HEK293 (cell line): ENCODE measurements around the gene ARL2BP.

Source experiments
- CTCF ChIP-seq: fragments of 450-650 bp; formaldehyde crosslinking; IDR thresholded peaks from 2 replicates; pipeline ENCODE4 v1.5.1; 2016; ENCODE audit warnings: missing biosample characterization, missing genetic modification characterization
- IKZF3 ChIP-seq: fragments of 450-650 bp; IDR thresholded peaks from 2 replicates; pipeline ENCODE4 v1.5.0; 2018; ENCODE audit warnings: missing biosample characterization, mild to moderate bottlenecking, missing genetic modification characterization, moderate library complexity
- KLF17 ChIP-seq: fragments of 450-650 bp; formaldehyde crosslinking; IDR thresholded peaks from 2 replicates; pipeline ENCODE4 v1.5.1; 2016; ENCODE audit warnings: missing biosample characterization, missing genetic modification characterization
- OVOL3 ChIP-seq: fragments of 450-650 bp; formaldehyde crosslinking; IDR thresholded peaks from 2 replicates; pipeline ENCODE4 v1.5.1; 2016; ENCODE audit warnings: missing biosample characterization, missing genetic modification characterization
- PBX3 ChIP-seq: sonication (generic); formaldehyde crosslinking; IDR thresholded peaks from 2 replicates; pipeline ENCODE4 v1.8.1; 2022; ENCODE audit warnings: mild to moderate bottlenecking, moderate library complexity, missing genetic modification reagents
- PRDM6 ChIP-seq: fragments of 450-650 bp; formaldehyde crosslinking; IDR thresholded peaks from 2 replicates; pipeline ENCODE4 v1.5.1; 2017; ENCODE audit warnings: missing biosample characterization, missing genetic modification characterization
- REPIN1 ChIP-seq: fragments of 450-650 bp; formaldehyde crosslinking; IDR thresholded peaks from 2 replicates; pipeline ENCODE4 v1.5.1; 2017; ENCODE audit warnings: missing biosample characterization, missing genetic modification characterization, low read depth
- REST ChIP-seq: fragments of 450-650 bp; formaldehyde crosslinking; IDR thresholded peaks from 2 replicates; pipeline ENCODE4 v1.5.1; 2016; ENCODE audit warnings: missing biosample characterization, missing genetic modification characterization
- ZBTB10 ChIP-seq: fragments of 450-650 bp; formaldehyde crosslinking; IDR thresholded peaks from 2 replicates; pipeline ENCODE4 v1.5.1; 2016; ENCODE audit warnings: missing biosample characterization, missing genetic modification characterization
- ZBTB21 ChIP-seq: fragments of 450-650 bp; formaldehyde crosslinking; IDR thresholded peaks from 2 replicates; pipeline ENCODE4 v1.5.1; 2017; ENCODE audit warnings: missing biosample characterization, missing genetic modification characterization
- ZFP3 ChIP-seq: fragments of 450-650 bp; formaldehyde crosslinking; IDR thresholded peaks from 2 replicates; pipeline ENCODE4 v1.5.1; 2016; ENCODE audit warnings: low read depth, missing biosample characterization, missing genetic modification characterization
- ZFP69B ChIP-seq: fragments of 450-650 bp; formaldehyde crosslinking; IDR thresholded peaks from 2 replicates; pipeline ENCODE4 v1.5.1; 2016; ENCODE audit warnings: missing biosample characterization, missing genetic modification characterization
- ZIC2 ChIP-seq: fragments of 450-650 bp; formaldehyde crosslinking; IDR thresholded peaks from 2 replicates; pipeline ENCODE4 v1.5.1; 2016; ENCODE audit warnings: missing biosample characterization, missing genetic modification characterization
- ZNF10 ChIP-seq: fragments of 450-650 bp; formaldehyde crosslinking; IDR thresholded peaks from 2 replicates; pipeline ENCODE4 v1.5.1; 2017; ENCODE audit warnings: missing biosample characterization, missing genetic modification characterization
- ZNF146 ChIP-seq: fragments of 450-650 bp; formaldehyde crosslinking; IDR thresholded peaks from 2 replicates; pipeline ENCODE4 v1.5.1; 2016; ENCODE audit warnings: missing biosample characterization, missing genetic modification characterization
- ZNF324 ChIP-seq: fragments of 450-650 bp; formaldehyde crosslinking; IDR thresholded peaks from 2 replicates; pipeline ENCODE4 v1.5.1; 2016; ENCODE audit warnings: missing biosample characterization, missing genetic modification characterization
- ZNF366 ChIP-seq: fragments of 450-650 bp; formaldehyde crosslinking; conservative IDR thresholded peaks from 2 replicates; pipeline ENCODE4 v1.5.1; 2016; ENCODE audit warnings: missing biosample characterization, missing genetic modification characterization
- ZNF558 ChIP-seq: fragments of 450-650 bp; formaldehyde crosslinking; IDR thresholded peaks from 2 replicates; pipeline ENCODE4 v1.5.1; 2016; ENCODE audit warnings: missing biosample characterization, missing genetic modification characterization
- ZNF580 ChIP-seq: fragments of 450-650 bp; formaldehyde crosslinking; IDR thresholded peaks from 2 replicates; pipeline ENCODE4 v1.5.1; 2016; ENCODE audit warnings: missing biosample characterization, missing genetic modification characterization
- ZNF692 ChIP-seq: fragments of 450-650 bp; formaldehyde crosslinking; IDR thresholded peaks from 2 replicates; pipeline ENCODE4 v1.5.1; 2016; ENCODE audit warnings: missing biosample characterization, missing genetic modification characterization
- ZNF776 ChIP-seq: fragments of 450-650 bp; formaldehyde crosslinking; IDR thresholded peaks from 2 replicates; pipeline ENCODE4 v1.5.0; 2017; ENCODE audit warnings: missing biosample characterization, missing genetic modification characterization, borderline replicate concordance
- ZSCAN5A ChIP-seq: fragments of 450-650 bp; formaldehyde crosslinking; IDR thresholded peaks from 2 replicates; pipeline ENCODE4 v1.5.1; 2016; ENCODE audit warnings: missing biosample characterization, missing genetic modification characterization

The ARL2BP gene

GRCh38 chr16:57300387-57301125 is 55.5 kb downstream of the ARL2BP start (continued):
- 0 out of 2 replicates have a peak, but pooled peaks have one; percentile 48 for TF ChIP-seq ZSCAN5A (tag by site-specific recombination)
- TF ChIP-seq REPIN1, result no peak; the same call in 1 of the 2 replicates
- peak; percentile 36; the same call in 1 of the 2 replicates for TF ChIP-seq IKZF3
- peak; percentile 79 for TF ChIP-seq ZNF324 (tag by site-specific recombination)
- TF ChIP-seq KLF17, result peak; percentile 74
- no peak; the same call in 1 of the 2 replicates for TF ChIP-seq PRDM6 (tag by site-specific recombination)
- 0 out of 2 replicates have a peak, but pooled peaks have one; percentile 25 for TF ChIP-seq REST (tag by site-specific recombination)
- TF ChIP-seq ZNF10 (tag by site-specific recombination), result 0 out of 2 replicates have a peak, but pooled peaks have one; percentile 10
- no peak for TF ChIP-seq ZBTB21
- peak; percentile 81 for TF ChIP-seq ZNF692 (tag by site-specific recombination)
- TF ChIP-seq ZFP69B (tag by site-specific recombination), result peak; percentile 55
- no peak for TF ChIP-seq ZBTB10 (tag by site-specific recombination)
- TF ChIP-seq ZNF366, result peak; percentile 47; the same call in 1 of the 2 replicates
- peak; percentile 61; the same call in 1 of the 2 replicates for TF ChIP-seq PBX3
- TF ChIP-seq ZIC2 (tag by site-specific recombination), result no peak
- peak; percentile 99 for TF ChIP-seq CTCF
- no peak for TF ChIP-seq ZNF146
- peak; percentile 34; the same call in 1 of the 2 replicates for TF ChIP-seq ZNF580 (tag by site-specific recombination)
- no peak for TF ChIP-seq ZNF776 (tag by site-specific recombination)
- TF ChIP-seq OVOL3, result no peak
- no peak for TF ChIP-seq ZNF558 (tag by site-specific recombination)
- 0 out of 2 replicates have a peak, but pooled peaks have one; percentile 19 for TF ChIP-seq ZFP3
